ENCODE results near the gene NQO2. TPM values are rescaled to one million over a fixed set of nuclear protein-coding genes. Genes with fewer than 3 reads are reported as not detected.
"Not testable (repeated sequence)": the region's sequence is repeated elsewhere in the genome, so short reads cannot be mapped to it uniquely, and the experiment has no call there.

NQO2 gene
- total RNA-seq, 1 donor from 2014 or later = 8.0 TPM

- DNase-seq = no peak
These were observed 29.5 kb upstream of the NQO2 start for GRCh38 chr6:2970034-2970685.

- peak; percentile 78 for DNase-seq
These were observed 28.8 kb upstream of the NQO2 start for GRCh38 chr6:2970753-2971419.

GRCh38 chr6:2971420-2972218 is 28.1 kb upstream of the NQO2 start, which contains the start of gene SERPINB6:
Gene SERPINB6 (minus strand): TSS chr6:2971567. CDS start chr6:2959332, 12,235 bp downstream.
- DNase-seq = peak; percentile 78

- not testable (repeated sequence) for DNase-seq
These were observed 27.5 kb upstream of the NQO2 start for GRCh38 chr6:2972219-2972487.

GRCh38 chr6:2972685-2973084 is 27.0 kb upstream of the NQO2 start:
- not testable (repeated sequence) for DNase-seq

GRCh38 chr6:2973180-2973579 is 26.5 kb upstream of the NQO2 start:
- not testable (repeated sequence) for DNase-seq

- no peak for DNase-seq
These were observed 26.0 kb upstream of the NQO2 start for GRCh38 chr6:2973676-2974075.

GRCh38 chr6:2976060-2976459 is 23.6 kb upstream of the NQO2 start:
- DNase-seq = no peak

- no peak for DNase-seq
These were observed 23.1 kb upstream of the NQO2 start for GRCh38 chr6:2976571-2977085.

GRCh38 chr6:2977290-2977689 is 22.4 kb upstream of the NQO2 start:
- DNase-seq = no peak

- no peak for DNase-seq
These were observed 21.7 kb upstream of the NQO2 start for GRCh38 chr6:2977799-2978590.

- no peak for DNase-seq
These were observed 20.8 kb upstream of the NQO2 start for GRCh38 chr6:2978923-2979322.

- no peak for DNase-seq
These were observed 19.8 kb upstream of the NQO2 start for GRCh38 chr6:2979819-2980464.

- no peak for DNase-seq
These were observed 19.2 kb upstream of the NQO2 start for GRCh38 chr6:2980465-2980855.

GRCh38 chr6:2982426-2983117 is 17.1 kb upstream of the NQO2 start:
- DNase-seq = no peak

GRCh38 chr6:2984738-2985406 is 14.8 kb upstream of the NQO2 start:
- DNase-seq = no peak

- DNase-seq = no peak
These were observed 12.9 kb upstream of the NQO2 start for GRCh38 chr6:2986722-2987221.

GRCh38 chr6:2988094-2988425 is 11.6 kb upstream of the NQO2 start:
- no peak for DNase-seq

GRCh38 chr6:2988426-2989331 is 11.0 kb upstream of the NQO2 start:
- DNase-seq = peak; percentile 89

Data from occipital lobe (tissue), 2 donors.